SU-DHL-6 (cell line): ENCODE results near the gene AKT1.

Experiments used
- H2AFZ ChIP-seq: fragments of 200-600 bp; sonication (generic); 2 replicates; pipeline ENCODE4 v1.6.1; 2014; ENCODE audit warnings: low read depth, mild to moderate bottlenecking, moderate library complexity, mixed read lengths, antibody characterized with exemption, low read length; ENCODE audit not compliant: severe bottlenecking
- H3F3A ChIP-seq: fragments of 200-600 bp; shearing (Covaris generic); 2 replicates; pipeline ENCODE4 v1.6.0; 2016; ENCODE audit warnings: antibody characterized with exemption, mild to moderate bottlenecking; ENCODE audit not compliant: insufficient read depth
- H3K27ac ChIP-seq: fragments of 200-600 bp; sonication (generic); 2 replicates; pipeline ENCODE4 v1.5.1; 2016; ENCODE audit warnings: low read depth, mild to moderate bottlenecking, low read length, moderate library complexity, mixed read lengths
- H3K27me3 ChIP-seq: fragments of 200-600 bp; sonication (generic), shearing (Covaris generic); 2 replicates; pipeline ENCODE4 v1.6.0; 2014; ENCODE audit warnings: mild to moderate bottlenecking, low read length
- H3K36me3 ChIP-seq: fragments of 200-600 bp; sonication (generic); 2 replicates; pipeline ENCODE4 v1.6.1; 2014; ENCODE audit warnings: mild to moderate bottlenecking, low read length, mixed read lengths
- H3K4me2 ChIP-seq: fragments of 300-600, 200-600 bp; shearing (Covaris generic), sonication (generic); 2 replicates; pipeline ENCODE4 v1.6.0; 2014; ENCODE audit warnings: low read length, low read depth, mild to moderate bottlenecking; ENCODE audit not compliant: poor library complexity, severe bottlenecking
- H3K4me3 ChIP-seq: fragments of 200-600 bp; sonication (generic); 2 replicates; pipeline ENCODE4 v1.5.1; 2014; ENCODE audit warnings: antibody characterized with exemption, low read length, mild to moderate bottlenecking, mixed read lengths; ENCODE audit not compliant: insufficient read depth, poor library complexity, severe bottlenecking
- H3K79me2 ChIP-seq: fragments of 200-600 bp; sonication (generic); 2 replicates; pipeline ENCODE4 v1.6.1; 2014; ENCODE audit warnings: mild to moderate bottlenecking, low read length, moderate library complexity; ENCODE audit not compliant: insufficient read depth
- H3K9ac ChIP-seq: fragments of 200-600 bp; sonication (generic); 2 replicates; pipeline ENCODE4 v1.7.0; 2014; ENCODE audit warnings: mild to moderate bottlenecking, low read length
- H3K9me2 ChIP-seq: fragments of 200-600 bp; sonication (generic); replicated peaks from 2 replicates; pipeline ENCODE4 v1.6.1; 2014; ENCODE audit warnings: low read length; ENCODE audit not compliant: insufficient read depth
- H3K9me3 ChIP-seq: fragments of 200-600 bp; sonication (generic); 2 replicates; pipeline ENCODE4 v1.6.1; 2014; ENCODE audit warnings: low read length, mixed read lengths; ENCODE audit not compliant: insufficient read depth
- H4K20me1 ChIP-seq: fragments of 200-600 bp; sonication (generic); 2 replicates; pipeline ENCODE4 v1.6.1; 2014; ENCODE audit warnings: low read depth, mild to moderate bottlenecking, antibody characterized with exemption, low read length, moderate library complexity, mixed read lengths
- CTCF ChIP-seq: fragments of 200-600 bp; sonication (generic); IDR thresholded peaks from one replicate; pipeline ENCODE4 v1.5.1; 2017; ENCODE audit warnings: antibody characterized with exemption, mild to moderate bottlenecking, low read length, moderate library complexity; ENCODE audit not compliant: insufficient read depth, poor library complexity, severe bottlenecking
- EZH2phosphoT487 ChIP-seq: fragments of 200-600 bp; sonication (generic), shearing (Covaris generic); conservative IDR thresholded peaks from 2 replicates; pipeline ENCODE4 v1.6.1; 2018; ENCODE audit warnings: mild to moderate bottlenecking, antibody characterized with exemption, low read length, moderate library complexity, mixed read lengths

Gene AKT1

GRCh38 chr14:104783484-104784217, 11.9 kb downstream of the AKT1 start:
- Histone ChIP-seq H3K79me2 (no peaks in the 10 kb centered on the region), H3K27ac (no peak overlapping the region), H3K9me2 (no peaks in the 10 kb centered on the region), H3K36me3 (no peaks in the 10 kb centered on the region), H4K20me1 (no peaks in the 10 kb centered on the region), H3K4me2 (no peak overlapping the region), H3K9me3 (no peaks in the 10 kb centered on the region), H3K9ac (no peak overlapping the region), H3K4me3 (no peak overlapping the region), H2AFZ (no peak overlapping the region), H3F3A (no peaks in the 10 kb centered on the region), H3K27me3 (no peaks in the 10 kb centered on the region)
- TF ChIP-seq CTCF (no peak), EZH2phosphoT487 (no peak)

- no peaks in the 10 kb centered on the region for H3K9me3 ChIP-seq
- H3F3A ChIP-seq, result no peaks in the 10 kb centered on the region
- no peaks in the 10 kb centered on the region for H3K36me3 ChIP-seq
- no peak overlapping the region for H3K9ac ChIP-seq
- H3K27me3 ChIP-seq, result no peaks in the 10 kb centered on the region
- H3K27ac ChIP-seq, result no peak overlapping the region
- no peaks in the 10 kb centered on the region for H4K20me1 ChIP-seq
- H3K4me3 ChIP-seq, result no peak overlapping the region
- TF ChIP-seq CTCF, result no peak
- TF ChIP-seq EZH2phosphoT487, result no peak
- H3K9me2 ChIP-seq, result no peaks in the 10 kb centered on the region
- H2AFZ ChIP-seq, result no peak overlapping the region
- no peaks in the 10 kb centered on the region for H3K79me2 ChIP-seq
- H3K4me2 ChIP-seq, result no peak overlapping the region
These were observed 12.8 kb downstream of the AKT1 start for GRCh38 chr14:104782808-104783139.

- Histone ChIP-seq H3K9me3 (no peaks in the 10 kb centered on the region), H3K4me3 (no peak overlapping the region), H3K27me3 (no peaks in the 10 kb centered on the region), H3K4me2 (no peak overlapping the region), H2AFZ (no peak overlapping the region), H3K9me2 (no peaks in the 10 kb centered on the region), H4K20me1 (no peaks in the 10 kb centered on the region), H3F3A (no peaks in the 10 kb centered on the region), H3K27ac (no peak overlapping the region), H3K36me3 (no peaks in the 10 kb centered on the region), H3K9ac (no peak overlapping the region), H3K79me2 (no peaks in the 10 kb centered on the region)
- no peak for TF ChIP-seq EZH2phosphoT487
- TF ChIP-seq CTCF, result no peak
These were observed 13.3 kb downstream of the AKT1 start for GRCh38 chr14:104782086-104782807.
